Peyer's patch (tissue), 4 donors: ENCODE results near the gene SNX8.

Experiments used
- POLR2A ChIP-seq, 2 donors: fragments of 450-650 bp; IDR thresholded peaks; one replicate each; pipeline ENCODE4 v1.5.1; 2017; ENCODE audit warnings: antibody characterized with exemption in 2 of 2, mild to moderate bottlenecking in 2 of 2, moderate library complexity in 2 of 2
- TF ChIP-seq, protein P1 (sequence below), 6 experiments: fragments of 450-650 bp in 4 of 6; fragments of 200-600 bp in 2 of 6; sonication (generic) in 1 of 6; IDR thresholded peaks; one replicate each; pipeline ENCODE4 v1.5.1; 2017 to 2019; ENCODE audit warnings: antibody characterized with exemption in 6 of 6, mild to moderate bottlenecking in 3 of 6, moderate library complexity in 1 of 6

DNA sequence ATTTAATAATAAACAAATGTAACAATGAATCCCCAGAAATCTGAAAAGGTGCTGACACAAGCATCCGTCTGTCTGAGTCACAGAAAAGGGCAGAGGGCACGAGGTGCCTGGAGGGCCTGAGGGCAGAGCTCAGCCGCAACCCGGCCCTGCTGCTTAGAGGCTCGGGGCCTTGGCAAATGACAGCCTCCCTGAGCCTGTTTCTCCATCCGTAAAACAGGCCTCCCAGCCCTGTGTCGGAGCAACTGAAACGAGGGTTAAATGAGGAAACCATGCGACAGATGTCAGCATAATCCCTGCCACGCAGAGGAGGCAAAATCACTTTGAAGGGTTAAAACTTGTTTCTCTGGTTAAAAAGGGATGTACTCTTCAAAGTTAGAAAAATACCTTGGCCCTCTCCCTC lies 47.3 kb downstream of the SNX8 start:
- TF ChIP-seq, protein P1, sequence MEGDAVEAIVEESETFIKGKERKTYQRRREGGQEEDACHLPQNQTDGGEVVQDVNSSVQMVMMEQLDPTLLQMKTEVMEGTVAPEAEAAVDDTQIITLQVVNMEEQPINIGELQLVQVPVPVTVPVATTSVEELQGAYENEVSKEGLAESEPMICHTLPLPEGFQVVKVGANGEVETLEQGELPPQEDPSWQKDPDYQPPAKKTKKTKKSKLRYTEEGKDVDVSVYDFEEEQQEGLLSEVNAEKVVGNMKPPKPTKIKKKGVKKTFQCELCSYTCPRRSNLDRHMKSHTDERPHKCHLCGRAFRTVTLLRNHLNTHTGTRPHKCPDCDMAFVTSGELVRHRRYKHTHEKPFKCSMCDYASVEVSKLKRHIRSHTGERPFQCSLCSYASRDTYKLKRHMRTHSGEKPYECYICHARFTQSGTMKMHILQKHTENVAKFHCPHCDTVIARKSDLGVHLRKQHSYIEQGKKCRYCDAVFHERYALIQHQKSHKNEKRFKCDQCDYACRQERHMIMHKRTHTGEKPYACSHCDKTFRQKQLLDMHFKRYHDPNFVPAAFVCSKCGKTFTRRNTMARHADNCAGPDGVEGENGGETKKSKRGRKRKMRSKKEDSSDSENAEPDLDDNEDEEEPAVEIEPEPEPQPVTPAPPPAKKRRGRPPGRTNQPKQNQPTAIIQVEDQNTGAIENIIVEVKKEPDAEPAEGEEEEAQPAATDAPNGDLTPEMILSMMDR (IDR thresholded peaks at IDR 0.05), result no peak
- no peak for TF ChIP-seq POLR2A (IDR thresholded peaks at IDR 0.05)
